K562 (cell line): ENCODE results near the gene CXCL12. TPM values are rescaled to one million over a fixed set of nuclear protein-coding genes. Genes with fewer than 3 reads are reported as not detected.

Source experiments
- ATAC-seq: fragments of 200-7000 bp; cut with Tn5 transposase; 3 replicates; pipeline ENCODE4 v1.9.1; 2020; ENCODE audit warnings: moderate library complexity
- BruUV-seq: library from RNA; stranded (reverse); fragments of 400-500 nt; replicated peaks from 2 replicates; lab custom pipeline; 2021; lab: Mats Ljungman, UMichigan
- CTCF ChIA-PET: fragments of 300-600 bp; formaldehyde crosslinking; extraction: SDS; loops from one replicate; lab custom pipeline; 2021; ENCODE audit warnings: low intra/inter-chr PET ratio; lab: Yijun Ruan, JAX
- POLR2A ChIA-PET: fragments of 300-600, 350-650 bp; sonication (Branson Sonifier 250); formaldehyde crosslinking; extraction: SDS; loops from one replicate; lab custom pipeline; 2021; ENCODE audit warnings: antibody characterized with exemption, inconsistent platforms; lab: Yijun Ruan, JAX
- DNase-seq, 4 experiments: peaks; one replicate each; pipeline versions ENCODE4 v3.0.0 to v3.0.0-alpha.2; 2011 to 2018; ENCODE audit warnings: low spot score in 3 of 4, mixed read lengths in 3 of 4; ENCODE audit errors: extremely low read depth in 1 of 4
- FAIRE-seq: peaks from 2 replicates; lab custom pipeline; 2011; peaks lifted over from hg19 to GRCh38; lab: Jason Lieb, UNC
- H2AFZ ChIP-seq: 2 replicates; pipeline ENCODE4 v1.6.0; 2011; ENCODE audit warnings: low read depth, low read length, control low read depth, inconsistent platforms
- H3K27ac ChIP-seq: fragments of 200-600 bp; 3 replicates; pipeline ENCODE4 v1.8.0; 2011; ENCODE audit warnings: low read depth, mild to moderate bottlenecking, control low read depth, inconsistent platforms, low read length, moderate library complexity, mixed read lengths; ENCODE audit errors: extremely low read depth
- H3K27me3 ChIP-seq, 2 experiments: fragments of 300-600 bp in 1 of 2; 2 replicates in 1 of 2; 3 replicates in 1 of 2; pipeline versions ENCODE4 v1.6.0 to v1.8.0; 2011; ENCODE audit warnings: inconsistent platforms in 2 of 2, low read length in 2 of 2, mild to moderate bottlenecking in 1 of 2, mixed read lengths in 1 of 2, moderate library complexity in 1 of 2; ENCODE audit not compliant: control insufficient read depth in 2 of 2, insufficient read depth in 2 of 2
- H3K36me3 ChIP-seq: fragments of 300-600 bp; 3 replicates; pipeline ENCODE4 v1.8.0; 2011; ENCODE audit warnings: mild to moderate bottlenecking, low read length, inconsistent platforms; ENCODE audit not compliant: control insufficient read depth, insufficient read depth
- H3K4me1 ChIP-seq, 2 experiments: fragments of 200-600 bp in 1 of 2; replicated peaks in 1 of 2; 2 replicates in 1 of 2; 3 replicates in 1 of 2; pipeline versions ENCODE4 v1.5.1 to v1.8.0; 2011; ENCODE audit warnings: inconsistent platforms in 2 of 2, low read length in 2 of 2, mild to moderate bottlenecking in 1 of 2, mixed read lengths in 1 of 2, moderate library complexity in 1 of 2; ENCODE audit not compliant: control insufficient read depth in 2 of 2, insufficient read depth in 2 of 2
- H3K4me2 ChIP-seq: 2 replicates; pipeline ENCODE4 v1.6.1; 2011; ENCODE audit warnings: low read length, control low read depth, inconsistent platforms, mixed read lengths; ENCODE audit not compliant: insufficient read depth
- H3K4me3 ChIP-seq: fragments of 200-600 bp; sonication (generic), shearing (Covaris generic); 2 replicates; pipeline ENCODE4 v1.5.1; 2016; ENCODE audit warnings: control low read depth, inconsistent platforms
- H3K79me2 ChIP-seq: fragments of 200-600 bp; 3 replicates; pipeline ENCODE4 v1.8.0; 2011; ENCODE audit warnings: low read length, inconsistent platforms; ENCODE audit not compliant: control insufficient read depth, insufficient read depth
- H3K9ac ChIP-seq, 2 experiments: 2 replicates each; pipeline versions ENCODE4 v1.6.0 to v1.6.1; 2011; ENCODE audit warnings: low read depth in 2 of 2, low read length in 2 of 2, control low read depth in 1 of 2, inconsistent platforms in 1 of 2, mild to moderate bottlenecking in 1 of 2, mixed read lengths in 1 of 2; ENCODE audit not compliant: insufficient read depth in 1 of 2
- H3K9me1 ChIP-seq: one replicate; pipeline ENCODE4 v1.6.0; 2011; ENCODE audit warnings: inconsistent platforms, mild to moderate bottlenecking, low read length, moderate library complexity; ENCODE audit not compliant: control insufficient read depth, insufficient read depth
- H3K9me3 ChIP-seq: replicated peaks from 2 replicates; pipeline ENCODE4 v1.5.1; 2011; ENCODE audit warnings: low read depth, low read length, inconsistent platforms; ENCODE audit not compliant: control insufficient read depth, insufficient read depth
- H4K20me1 ChIP-seq: replicated peaks from 2 replicates; pipeline ENCODE4 v1.6.1; 2011; ENCODE audit warnings: low read length, inconsistent platforms, mixed read lengths; ENCODE audit not compliant: control insufficient read depth, insufficient read depth
- CSDE1 ChIP-seq, 2 experiments: fragments of 450-650 bp; IDR thresholded peaks; 2 replicates each; pipeline ENCODE4 v1.6.1; 2016; ENCODE audit warnings: mild to moderate bottlenecking in 1 of 2
- FOXM1 ChIP-seq, 2 experiments: fragments of 450-650 bp in 1 of 2; sonication (generic) in 1 of 2; formaldehyde crosslinking in 1 of 2; IDR thresholded peaks; 2 replicates each; pipeline versions ENCODE4 v1.6.1 to v1.9.0; 2017 to 2022; ENCODE audit warnings: low read depth in 2 of 2, mild to moderate bottlenecking in 2 of 2, missing genetic modification reagents in 1 of 2, moderate library complexity in 1 of 2
- GTF3C2 ChIP-seq: IDR thresholded peaks from 3 replicates; pipeline ENCODE4 v1.6.1; 2011; ENCODE audit warnings: borderline replicate concordance, mild to moderate bottlenecking, moderate library complexity; ENCODE audit not compliant: insufficient read length; ENCODE audit errors: extremely low read depth
- HOXB6 ChIP-seq: fragments of 250-450 bp; sonication (Bioruptor Pico); IDR thresholded peaks from 2 replicates; pipeline ENCODE4 v1.5.1; 2022; ENCODE audit warnings: mild to moderate bottlenecking, borderline replicate concordance
- SLC30A9 ChIP-seq: fragments of 250-450 bp; sonication (Bioruptor Pico); IDR thresholded peaks from 2 replicates; pipeline ENCODE4 v1.8.0; 2022; ENCODE audit warnings: mild to moderate bottlenecking, moderate library complexity
- USF1 ChIP-seq: sonication (generic); formaldehyde crosslinking; IDR thresholded peaks from 2 replicates; pipeline ENCODE4 v1.9.0; 2022; ENCODE audit warnings: mild to moderate bottlenecking, missing genetic modification reagents
- ZNF146 ChIP-seq: IDR thresholded peaks from one replicate; pipeline ENCODE4 v1.6.1; 2018; ENCODE audit warnings: missing compliant biosample characterization; ENCODE audit not compliant: unreplicated experiment
- WGBS: fragments of 100-300 bp; shearing (Covaris generic); methylation state at CpG from one replicate; pipeline ENCODE4 v1.1.6; 2016; ENCODE audit warnings: low coverage, mixed read lengths; ENCODE audit not compliant: insufficient coverage; ENCODE audit errors: missing lambda C conversion rate; 5-methylcytosine and 5-hydroxymethylcytosine counted together
- in situ Hi-C: fragments of 300-500 bp; cut with MboI; formaldehyde crosslinking; loops from 4 replicates; pipeline ENCODE4 v1.15.0; 2018; ENCODE audit warnings: inconsistent platforms, mixed read lengths
- intact Hi-C: fragments of 100-400 bp; cut with micrococcal nuclease; formaldehyde crosslinking; loops from 2 replicates; pipeline ENCODE4 v1.14.2; 2022
- polyA plus RNA-seq, 8 experiments: library from polyadenylated mRNA; depleted of rRNA in 4 of 8; stranded (reverse) in 5 of 8; unstranded in 3 of 8; fragments of >200 nt; fragmentation: Nextera tagmentation in 2 of 8; fragmentation: Illumina TruSeq in 1 of 8; extraction: Ambion mirVana in 2 of 8; extraction: Trizol in 1 of 8; gene quantifications; 2 replicates each; pipeline versions ENCODE4 v1.2.1 to v1.2.3, GENCODE V29; 2011 to 2014; ENCODE audit warnings: inconsistent platforms in 1 of 8, missing spikeins in 1 of 8
- total RNA-seq, 7 experiments: library from RNA; depleted of rRNA in 6 of 7; stranded (reverse); fragments of >200 nt in 6 of 7; fragmentation: Illumina TruSeq in 2 of 7; extraction: Trizol in 2 of 7; gene quantifications; 2 replicates each; pipeline versions ENCODE4 v1.2.1 to v1.2.3, GENCODE V29; 2011 to 2021; ENCODE audit warnings: low replicate concordance in 1 of 7

Gene CXCL12
- total and polyA plus RNA-seq, 9 of the 15 experiments (the other 6 are each of a cell fraction or from before 2014, with no cell fraction given): 0.18 TPM; not detected in 8

- Histone ChIP-seq H3K27ac (no peak overlapping the region), H3K36me3 (no peaks in the 10 kb centered on the region), H3K9me3 (no peaks in the 10 kb centered on the region)
- no peak for ATAC-seq
- under 1% methylated on average over 7 of the region's 7 CpGs for WGBS
- TF ChIP-seq USF1 (CRISPR knock-in tag): no peak
- TF ChIP-seq SLC30A9 (CRISPR knock-in tag): no peak
- TF ChIP-seq CSDE1 (IDR thresholded peaks at IDR 0.05): no peak
- TF ChIP-seq HOXB6 (CRISPR knock-in tag): no peak
- no peak for TF ChIP-seq GTF3C2
- no peak for TF ChIP-seq FOXM1 (IDR thresholded peaks at IDR 0.05; ENCODE audit: low read depth)
- TF ChIP-seq FOXM1 (CRISPR knock-in tag; IDR thresholded peaks at IDR 0.05; ENCODE audit: low read depth): no peak
- TF ChIP-seq ZNF146: no peak
- TF ChIP-seq, all 486 proteins: peak for 0
- in situ Hi-C loops (no loop called here), intact Hi-C loops (no loop called here)
- FAIRE-seq (no peak), DNase-seq (no peak)
- Histone ChIP-seq H4K20me1 (no peaks in the 10 kb centered on the region), H3K9me1 (no peaks in the 10 kb centered on the region), H3K4me3 (no peak overlapping the region), H2AFZ (no peak overlapping the region), H3K27me3 (peaks cover 0 to 38% of the 10 kb centered on the region in 2 experiments; a peak in 2 of 5 replicates), H3K9ac (no peak overlapping the region), H3K79me2 (no peaks in the 10 kb centered on the region), H3K4me1 (no peaks in the 10 kb centered on the region), H3K4me2 (no peak overlapping the region)
- ChIA-PET POLR2A (no interaction called here), CTCF (no interaction called here)
- no TSS peak for BruUV-seq
Measured at GRCh38 chr10:44368637-44369036, 16.3 kb downstream of the CXCL12 start.
